HG02588 (cell line): ENCODE results near the gene DNTT.
A peak's percentile ranks its signal among the peaks of the same experiment; 100 is the strongest.

ENCODE experiments used
- ATAC-seq: cut with Tn5 transposase; IDR thresholded peaks from one replicate; pipeline ENCODE4 v1.9.1; 2021; ENCODE audit warnings: mild to moderate bottlenecking, moderate library complexity; ENCODE audit not compliant: unreplicated experiment

Gene DNTT

GRCh38 chr10:96304230-96304629, at the start of gene DNTT:
DNTT (plus strand) TSS chr10:96304434; CDS start chr10:96304498, 64 bp downstream.
- ATAC-seq: no peak

GRCh38 chr10:96254976-96255375, 49.3 kb upstream of the DNTT start:
- no peak for ATAC-seq

DNA sequence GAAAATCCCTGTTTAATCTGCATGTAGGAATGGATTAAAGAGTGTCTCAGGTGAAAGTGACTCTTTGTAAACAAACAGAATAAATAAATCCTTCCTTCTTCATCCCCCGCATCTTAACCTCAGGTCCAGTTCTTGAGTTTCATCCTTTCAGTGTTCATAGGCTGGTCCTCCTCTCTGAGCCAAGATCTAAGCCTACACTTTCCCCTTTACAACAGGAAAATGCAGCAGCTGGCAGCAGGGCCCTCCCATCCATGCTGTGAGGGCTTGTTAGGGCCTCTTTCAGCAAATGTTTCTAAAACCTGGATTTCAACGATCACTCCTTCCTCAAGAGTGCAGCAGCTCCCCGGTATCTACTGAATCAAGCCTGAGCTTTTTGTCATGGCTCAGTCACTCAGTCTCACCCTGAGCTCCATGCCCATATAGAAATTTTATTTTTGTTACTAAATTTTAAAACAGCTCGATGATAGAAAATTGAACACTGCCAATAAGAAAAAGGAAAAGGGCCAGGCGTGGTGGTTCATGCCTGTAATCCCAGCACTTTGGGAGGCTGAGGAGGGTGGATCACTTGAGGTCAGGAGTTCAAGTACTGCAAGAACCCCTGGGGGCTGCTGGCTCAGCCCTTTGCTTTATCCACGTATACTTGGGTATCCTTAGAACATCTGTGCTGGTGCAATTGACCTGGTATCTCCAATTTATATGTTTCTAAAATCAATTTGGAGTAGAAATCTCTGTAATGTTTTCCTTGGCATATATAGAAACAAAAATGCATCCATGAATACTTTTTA, 48.5 kb upstream of the DNTT start:
- no peak for ATAC-seq

DNA sequence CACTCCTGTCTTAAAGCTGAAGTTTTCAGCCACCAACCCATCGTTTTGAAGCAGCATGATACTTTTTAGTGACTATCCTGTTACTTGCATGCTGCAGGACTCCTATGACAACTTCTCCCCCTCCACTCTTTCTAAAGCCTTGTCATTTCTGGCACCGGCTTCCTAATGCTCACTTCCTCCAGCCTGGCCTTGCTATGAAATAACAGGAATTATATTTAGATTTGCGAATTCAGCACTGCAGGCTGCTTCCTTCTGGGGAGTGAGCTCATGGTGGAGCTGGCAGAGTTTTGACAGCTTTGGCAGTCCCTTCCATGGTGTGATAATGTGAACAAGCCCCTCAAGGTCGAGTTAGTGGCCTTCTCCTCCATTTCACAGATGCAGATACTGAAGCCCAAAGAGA, 46.3 kb upstream of the DNTT start:
- no peak for ATAC-seq

DNA sequence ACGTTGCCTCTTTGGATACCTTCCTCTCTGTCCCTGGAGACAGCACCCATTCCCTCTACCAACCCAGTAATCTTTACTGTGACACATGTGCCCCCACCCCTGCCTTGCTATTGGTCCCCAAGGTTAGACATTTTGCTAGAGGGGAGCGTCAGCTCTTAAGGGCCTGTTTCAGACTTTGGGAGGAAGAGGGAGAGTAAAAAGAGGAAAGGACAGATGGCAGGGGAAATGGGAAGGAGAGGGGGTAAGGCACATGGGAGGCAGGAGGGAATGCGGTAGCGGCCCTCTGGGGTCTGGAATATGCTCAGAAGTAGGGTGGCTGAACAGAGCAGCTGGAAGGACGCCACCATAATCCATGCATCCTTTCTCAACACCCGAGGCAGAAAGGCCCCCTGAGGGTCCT, 45.1 kb upstream of the DNTT start:
- no peak for ATAC-seq

DNA sequence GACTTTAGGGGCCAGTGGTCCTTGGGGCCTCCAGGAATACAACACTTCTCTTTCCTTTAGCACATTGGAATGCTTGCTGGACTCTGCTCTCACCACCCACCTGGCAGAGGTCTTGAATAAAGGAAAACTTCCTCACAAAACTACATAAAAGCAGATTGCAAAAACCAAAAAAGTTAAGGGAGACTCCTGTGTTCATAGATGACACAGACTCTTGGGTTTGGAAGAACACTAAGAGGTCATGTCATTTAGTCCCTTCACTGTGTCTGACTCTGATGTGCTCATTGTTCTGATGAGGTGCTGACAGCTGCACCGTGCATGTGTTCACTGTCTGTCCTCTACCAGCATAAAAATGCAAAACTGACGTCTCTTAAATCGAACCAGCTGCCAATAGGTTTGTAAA, 44.2 kb upstream of the DNTT start:
- ATAC-seq: no peak

DNA sequence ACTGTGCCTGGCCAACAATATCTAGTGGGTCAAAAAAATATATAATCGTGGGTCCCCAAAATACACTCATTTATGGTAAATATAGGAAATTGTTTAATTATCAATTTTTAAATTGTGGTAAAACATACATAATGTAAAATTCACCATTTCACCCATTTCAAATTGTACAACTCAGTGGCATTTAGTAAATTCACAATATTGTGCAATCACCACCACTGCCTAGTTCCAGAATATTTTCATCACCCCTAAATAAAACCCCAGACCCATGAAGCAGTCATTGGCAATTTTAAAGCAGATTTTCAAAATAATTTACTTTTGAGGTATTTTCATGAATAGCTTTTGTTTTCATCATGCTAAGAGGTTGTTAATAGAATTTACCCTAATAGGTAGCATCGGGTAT, 43.1 kb upstream of the DNTT start:
- no peak for ATAC-seq

GRCh38 chr10:96261930-96262329, 42.3 kb upstream of the DNTT start:
- no peak for ATAC-seq

GRCh38 chr10:96263176-96263575, 41.1 kb upstream of the DNTT start:
- no peak for ATAC-seq

- no peak for ATAC-seq
Observed at GRCh38 chr10:96263669-96264068, 40.6 kb upstream of the DNTT start.

GRCh38 chr10:96264938-96265337, 39.3 kb upstream of the DNTT start:
- no peak for ATAC-seq

DNA sequence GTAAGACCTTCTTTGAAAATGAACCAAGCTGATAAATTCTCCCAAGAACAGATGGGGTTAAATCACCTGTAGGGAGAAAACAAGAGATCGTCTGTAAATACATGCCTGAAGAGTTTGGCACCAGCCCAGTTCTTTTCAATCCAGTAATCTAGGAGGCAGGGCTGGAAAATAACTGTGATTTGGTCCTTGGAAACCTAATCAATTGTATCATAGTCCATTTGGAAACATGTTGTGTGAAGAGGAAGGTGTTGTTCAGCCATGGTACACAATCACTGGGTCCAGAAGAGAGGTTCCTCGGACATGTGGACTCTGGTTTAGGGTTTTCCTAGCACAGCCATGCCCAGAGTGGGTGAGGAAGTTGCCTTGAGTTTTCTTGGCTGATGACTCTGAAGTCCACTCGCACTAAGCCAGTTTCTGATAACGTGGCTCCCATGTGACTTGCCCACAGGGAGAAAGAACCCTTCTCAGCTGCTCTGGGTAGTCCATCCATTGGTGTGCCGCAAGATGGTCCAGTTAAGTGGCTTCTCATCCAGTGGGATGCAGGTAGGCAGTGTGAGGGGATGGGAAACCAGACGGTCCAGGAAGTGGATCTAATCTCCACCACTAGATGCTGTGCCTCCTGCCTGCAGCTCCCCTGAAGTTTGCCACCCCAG, 38.0 kb upstream of the DNTT start:
- no peak for ATAC-seq

DNA sequence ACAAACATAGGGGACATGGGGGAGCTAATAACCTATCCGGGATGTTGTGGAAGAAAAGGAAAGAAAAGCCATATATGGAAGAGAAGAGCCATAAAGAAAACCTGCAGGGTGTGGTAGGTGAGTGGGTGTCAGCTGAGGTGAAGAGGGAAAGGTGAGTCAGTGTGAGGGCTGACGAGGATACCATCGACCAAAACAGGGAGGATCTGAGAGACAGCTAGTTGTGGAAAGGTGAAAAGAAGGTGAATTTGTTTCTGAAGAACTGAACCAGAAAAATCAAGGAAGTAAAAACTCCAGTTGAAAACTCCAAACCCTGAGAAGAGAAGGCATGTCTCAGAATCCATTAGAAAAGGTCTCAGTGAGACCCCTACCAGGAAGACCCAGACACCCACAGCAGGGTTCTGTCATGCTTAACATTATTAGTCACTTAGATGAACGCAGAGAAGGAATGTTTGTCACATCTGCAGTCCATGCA, 37.0 kb upstream of the DNTT start:
- ATAC-seq: no peak

- no peak for ATAC-seq
Observed at GRCh38 chr10:96268341-96268909, 35.8 kb upstream of the DNTT start.

GRCh38 chr10:96269438-96270300, 34.6 kb upstream of the DNTT start:
- no peak for ATAC-seq

DNA sequence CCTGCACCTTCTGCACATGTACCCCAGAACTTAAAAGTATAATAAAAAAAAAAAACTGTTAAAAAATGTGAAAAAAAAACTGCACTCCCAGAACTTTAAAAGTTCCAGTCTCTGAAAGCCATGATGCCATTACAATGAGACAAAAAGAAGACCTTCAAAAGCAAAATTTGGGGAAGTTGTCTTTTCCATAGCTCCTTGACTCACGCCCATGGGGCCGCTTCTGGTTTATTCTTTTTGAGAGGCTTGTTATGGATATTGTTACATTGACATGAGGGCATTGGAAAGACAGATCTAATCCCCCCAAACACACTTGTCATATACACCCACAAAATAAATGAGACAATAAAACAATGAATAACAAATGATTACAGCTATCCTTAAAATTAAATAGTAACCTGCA, 33.7 kb upstream of the DNTT start:
- ATAC-seq: no peak

DNA sequence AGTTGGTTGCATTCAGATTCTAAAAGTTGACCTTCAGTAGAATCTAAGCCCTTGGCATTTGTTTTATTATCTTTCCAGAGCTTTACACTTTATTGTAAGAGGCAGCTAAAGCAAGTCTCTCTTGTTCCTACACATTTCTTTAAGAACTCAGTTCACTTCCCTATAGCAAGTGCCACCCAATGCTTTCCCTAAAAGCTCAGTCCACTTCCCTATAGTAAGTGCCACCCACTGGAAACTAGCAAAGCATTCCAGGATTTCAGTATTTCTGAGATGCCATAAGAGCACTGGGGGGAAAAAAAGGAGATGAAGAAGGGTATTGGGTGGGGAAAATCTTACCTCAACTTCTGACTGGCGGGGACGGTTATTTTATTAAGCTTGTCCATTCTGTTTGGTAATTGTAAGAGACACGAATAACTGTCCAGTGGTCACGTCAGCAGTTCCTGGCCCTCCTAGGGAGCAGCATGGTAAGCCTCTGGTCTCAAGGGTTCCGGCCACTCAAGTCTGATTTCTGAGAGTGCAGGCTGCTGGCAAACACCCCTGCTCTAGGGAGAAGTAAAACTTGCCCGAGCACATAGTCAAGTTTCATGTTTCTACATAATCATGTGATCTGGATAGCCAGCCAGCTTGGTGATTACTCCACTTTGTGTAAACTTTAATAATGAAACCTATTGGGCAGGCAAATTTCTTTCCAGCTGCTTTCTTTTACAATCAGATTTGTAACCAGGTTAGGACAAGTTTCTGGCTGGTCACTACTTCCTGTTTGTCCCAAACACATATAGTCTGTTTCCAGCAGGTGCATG, 33.0 kb upstream of the DNTT start, which contains the start of gene BLNK:
Gene BLNK (minus strand): TSS at position 554 of the 800 bp plus-strand sequence. CDS start 171 bp downstream, at position 383.
- peak; percentile 60 for ATAC-seq

GRCh38 chr10:96272316-96273280, 31.6 kb upstream of the DNTT start:
- ATAC-seq: no peak
